GDM1 (cell line): ENCODE data around the gene C14orf119.

Source experiments
- DNase-seq: peaks from one replicate; lab custom pipeline; 2025; lab: John Stamatoyannopoulos, UW

C14orf119 gene

GRCh38 chr14:23060536-23061260 is 34.6 kb upstream of the C14orf119 start:
- DNase-seq: no peak

GRCh38 chr14:23062002-23062401 is 33.3 kb upstream of the C14orf119 start:
- DNase-seq: no peak

GRCh38 chr14:23063601-23064000 is 31.7 kb upstream of the C14orf119 start:
- DNase-seq: no peak

- no peak for DNase-seq
Observed at GRCh38 chr14:23066368-23066767, 28.9 kb upstream of the C14orf119 start.

- no peak for DNase-seq
Observed at GRCh38 chr14:23066855-23067744, 28.2 kb upstream of the C14orf119 start.

- no peak for DNase-seq
Observed at GRCh38 chr14:23067847-23068788, 27.2 kb upstream of the C14orf119 start.

GRCh38 chr14:23068789-23069412 is 26.4 kb upstream of the C14orf119 start:
- no peak for DNase-seq

GRCh38 chr14:23069413-23069806 is 25.9 kb upstream of the C14orf119 start:
- no peak for DNase-seq

GRCh38 chr14:23070262-23071129 is 24.8 kb upstream of the C14orf119 start:
- DNase-seq: no peak

GRCh38 chr14:23071244-23071920 is 23.9 kb upstream of the C14orf119 start:
- no peak for DNase-seq

- no peak for DNase-seq
Observed at GRCh38 chr14:23071921-23072539, 23.3 kb upstream of the C14orf119 start.

GRCh38 chr14:23074906-23075305 is 20.4 kb upstream of the C14orf119 start:
- DNase-seq: no peak

- no peak for DNase-seq
Observed at GRCh38 chr14:23076785-23077408, 18.4 kb upstream of the C14orf119 start.

- no peak for DNase-seq
Observed at GRCh38 chr14:23077962-23078361, 17.3 kb upstream of the C14orf119 start.

GRCh38 chr14:23078692-23079116 is 16.6 kb upstream of the C14orf119 start:
- DNase-seq: no peak

GRCh38 chr14:23079716-23080115 is 15.6 kb upstream of the C14orf119 start:
- DNase-seq: no peak

GRCh38 chr14:23080474-23080873 is 14.8 kb upstream of the C14orf119 start:
- DNase-seq: no peak

- no peak for DNase-seq
Observed at GRCh38 chr14:23085458-23085857, 9.8 kb upstream of the C14orf119 start.

GRCh38 chr14:23086565-23086964 is 8.7 kb upstream of the C14orf119 start:
- DNase-seq: no peak
